Osteocyte (in vitro differentiated cells): ENCODE data around the gene SPDEF. TPM values are rescaled to one million over a fixed set of nuclear protein-coding genes. Genes with fewer than 3 reads are reported as not detected.

Source experiments
- DNase-seq: peaks from one replicate; pipeline ENCODE4 v3.0.0; 2021; ENCODE audit warnings: mixed read lengths; ENCODE audit not compliant: unreplicated experiment; ENCODE audit errors: extremely low spot score
- H3K27ac Mint-ChIP-seq: one replicate; pipeline ENCODE4 v1.8.0; 2021; ENCODE audit warnings: mild to moderate bottlenecking, mixed read lengths; ENCODE audit not compliant: unreplicated experiment
- H3K27me3 Mint-ChIP-seq: one replicate; pipeline ENCODE4 v1.8.0; 2021; ENCODE audit warnings: mixed read lengths; ENCODE audit not compliant: unreplicated experiment
- H3K36me3 Mint-ChIP-seq: one replicate; pipeline ENCODE4 v1.8.0; 2021; ENCODE audit warnings: mixed read lengths; ENCODE audit not compliant: unreplicated experiment
- H3K4me1 Mint-ChIP-seq: one replicate; pipeline ENCODE4 v1.8.0; 2021; ENCODE audit warnings: mixed read lengths; ENCODE audit not compliant: unreplicated experiment
- H3K4me3 Mint-ChIP-seq: one replicate; pipeline ENCODE4 v1.8.0; 2021; ENCODE audit warnings: mild to moderate bottlenecking, moderate library complexity, mixed read lengths; ENCODE audit not compliant: unreplicated experiment
- H3K9me3 Mint-ChIP-seq: one replicate; pipeline ENCODE4 v1.8.0; 2021; ENCODE audit warnings: mixed read lengths; ENCODE audit not compliant: unreplicated experiment
- total RNA-seq: library from RNA; stranded (reverse); gene quantifications from 2 replicates; pipeline ENCODE4 v1.2.1, GENCODE V29; 2021
- TF ChIP-seq, protein P1 (sequence below): fragments of 200-600 bp; sonication (generic); IDR thresholded peaks from 2 replicates; pipeline ENCODE4 v1.5.0; 2021; ENCODE audit warnings: antibody characterized with exemption, mild to moderate bottlenecking, moderate library complexity

SPDEF gene
- total RNA-seq, 1 donor from 2014 or later, result not detected

DNA sequence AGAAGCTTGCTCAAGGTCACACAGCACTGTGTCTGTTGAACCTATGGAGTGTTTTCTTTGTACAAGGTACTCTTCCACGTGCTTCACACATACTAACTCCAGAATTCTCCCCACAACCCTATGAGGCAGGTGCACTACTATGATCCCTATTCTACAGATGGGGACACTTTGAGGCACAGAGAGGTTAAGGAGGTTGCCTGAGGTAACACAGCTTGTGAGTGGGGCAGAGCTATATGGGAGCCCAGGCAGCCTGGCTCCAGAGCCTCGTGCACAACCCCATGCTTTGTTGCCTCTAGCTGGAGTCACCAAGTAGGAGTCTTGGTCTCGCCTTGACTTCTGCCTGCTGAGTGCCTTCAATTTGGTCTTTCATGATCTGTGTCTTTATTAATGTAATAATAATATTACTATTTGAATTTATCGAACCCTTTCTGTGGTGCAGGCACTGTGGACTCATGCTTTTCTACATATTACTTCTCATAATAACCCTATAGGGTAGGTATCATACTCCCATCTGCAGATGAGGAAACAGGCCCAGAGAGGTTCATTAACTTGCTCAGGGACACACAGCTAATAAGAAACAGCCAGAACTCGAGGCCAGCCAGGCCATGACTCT is 13.3 kb upstream of the SPDEF start:
- Mint-ChIP-seq H3K27ac (no peak overlapping the region), H3K27me3 (no peaks in the 10 kb centered on the region), H3K4me3 (no peak overlapping the region), H3K36me3 (no peaks in the 10 kb centered on the region), H3K9me3 (no peaks in the 10 kb centered on the region), H3K4me1 (no peaks in the 10 kb centered on the region)
- TF ChIP-seq, protein P1, sequence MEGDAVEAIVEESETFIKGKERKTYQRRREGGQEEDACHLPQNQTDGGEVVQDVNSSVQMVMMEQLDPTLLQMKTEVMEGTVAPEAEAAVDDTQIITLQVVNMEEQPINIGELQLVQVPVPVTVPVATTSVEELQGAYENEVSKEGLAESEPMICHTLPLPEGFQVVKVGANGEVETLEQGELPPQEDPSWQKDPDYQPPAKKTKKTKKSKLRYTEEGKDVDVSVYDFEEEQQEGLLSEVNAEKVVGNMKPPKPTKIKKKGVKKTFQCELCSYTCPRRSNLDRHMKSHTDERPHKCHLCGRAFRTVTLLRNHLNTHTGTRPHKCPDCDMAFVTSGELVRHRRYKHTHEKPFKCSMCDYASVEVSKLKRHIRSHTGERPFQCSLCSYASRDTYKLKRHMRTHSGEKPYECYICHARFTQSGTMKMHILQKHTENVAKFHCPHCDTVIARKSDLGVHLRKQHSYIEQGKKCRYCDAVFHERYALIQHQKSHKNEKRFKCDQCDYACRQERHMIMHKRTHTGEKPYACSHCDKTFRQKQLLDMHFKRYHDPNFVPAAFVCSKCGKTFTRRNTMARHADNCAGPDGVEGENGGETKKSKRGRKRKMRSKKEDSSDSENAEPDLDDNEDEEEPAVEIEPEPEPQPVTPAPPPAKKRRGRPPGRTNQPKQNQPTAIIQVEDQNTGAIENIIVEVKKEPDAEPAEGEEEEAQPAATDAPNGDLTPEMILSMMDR, result no peak
- DNase-seq, result no peak

- H3K27me3 Mint-ChIP-seq, result no peaks in the 10 kb centered on the region
- no peaks in the 10 kb centered on the region for H3K4me1 Mint-ChIP-seq
- H3K9me3 Mint-ChIP-seq, result no peaks in the 10 kb centered on the region
- no peak overlapping the region for H3K4me3 Mint-ChIP-seq
- TF ChIP-seq, protein P1, result no peak
- H3K27ac Mint-ChIP-seq, result no peak overlapping the region
- DNase-seq, result no peak
- H3K36me3 Mint-ChIP-seq, result no peaks in the 10 kb centered on the region
These were observed 12.4 kb upstream of the SPDEF start for GRCh38 chr6:34568341-34569201.

DNA sequence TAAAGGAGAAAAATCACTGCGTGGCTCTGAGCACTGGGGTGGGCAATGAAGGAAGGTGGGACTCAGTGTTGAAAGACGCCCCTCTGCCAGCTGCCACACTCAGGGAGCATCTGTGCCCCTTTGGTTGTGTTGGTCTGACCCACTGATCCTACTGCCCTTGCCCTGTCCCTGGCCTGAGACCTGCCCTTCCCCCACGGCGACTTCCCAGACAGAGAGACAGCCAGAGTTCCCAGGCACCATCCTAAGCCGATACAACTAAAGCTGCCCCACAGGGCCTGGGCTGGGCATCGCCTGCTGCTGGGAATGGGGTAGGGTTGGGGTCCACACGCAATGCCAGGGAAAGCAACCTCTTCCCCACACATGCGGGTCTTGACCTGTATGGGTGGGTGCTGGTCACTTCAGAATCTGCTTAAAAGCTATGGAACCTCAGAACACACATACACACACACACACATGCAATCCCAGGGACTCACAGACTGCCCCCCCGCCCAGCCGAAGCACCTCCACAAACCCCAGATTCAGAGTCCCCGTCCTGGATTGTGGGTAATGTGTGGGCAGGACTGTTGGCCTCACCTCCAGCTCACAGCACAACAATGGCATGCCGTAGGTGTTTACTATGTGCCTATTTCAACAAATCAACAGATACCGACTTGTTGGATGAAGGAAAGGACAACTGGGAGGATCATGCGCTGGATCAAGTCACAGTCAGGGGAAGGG is 10.9 kb upstream of the SPDEF start:
- Mint-ChIP-seq H3K4me1 (no peaks in the 10 kb centered on the region), H3K4me3 (no peak overlapping the region), H3K27ac (no peak overlapping the region), H3K27me3 (no peaks in the 10 kb centered on the region), H3K9me3 (no peaks in the 10 kb centered on the region), H3K36me3 (no peaks in the 10 kb centered on the region)
- DNase-seq, result no peak
- TF ChIP-seq, protein P1, result no peak

- DNase-seq, result no peak
- Mint-ChIP-seq H3K4me1 (no peaks in the 10 kb centered on the region), H3K27ac (no peak overlapping the region), H3K4me3 (no peak overlapping the region), H3K9me3 (no peaks in the 10 kb centered on the region), H3K36me3 (no peaks in the 10 kb centered on the region), H3K27me3 (no peaks in the 10 kb centered on the region)
- TF ChIP-seq, protein P1, result no peak
These were observed 9.6 kb upstream of the SPDEF start for GRCh38 chr6:34565722-34566137.

DNA sequence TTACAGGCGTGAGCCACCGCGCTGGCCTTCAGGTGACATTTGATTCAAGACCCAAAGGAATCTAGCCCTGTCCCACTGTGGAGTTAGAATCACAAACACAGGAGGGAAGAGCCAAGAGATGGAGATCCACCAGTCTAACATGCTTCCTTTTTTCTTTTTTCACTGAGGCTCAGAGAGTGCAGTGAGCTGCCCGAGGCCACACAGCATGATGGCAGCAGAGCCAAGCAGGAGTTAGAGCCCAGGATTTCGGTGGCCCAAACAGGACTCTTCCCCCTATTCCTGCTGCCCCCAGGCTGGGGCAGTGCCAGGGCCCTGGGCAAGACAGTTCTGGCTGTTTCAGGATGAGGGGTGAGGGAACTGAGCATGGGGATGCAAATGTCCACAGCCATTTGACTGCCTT is 8.1 kb upstream of the SPDEF start:
- H3K4me1 Mint-ChIP-seq, result no peaks in the 10 kb centered on the region
- TF ChIP-seq, protein P1, result no peak
- no peak for DNase-seq
- H3K27me3 Mint-ChIP-seq, result no peaks in the 10 kb centered on the region
- no peaks in the 10 kb centered on the region for H3K36me3 Mint-ChIP-seq
- no peak overlapping the region for H3K27ac Mint-ChIP-seq
- H3K4me3 Mint-ChIP-seq, result no peak overlapping the region
- H3K9me3 Mint-ChIP-seq, result no peaks in the 10 kb centered on the region
